Measurements from ENCODE around the gene XPO5.
"Not testable (repeated sequence)": the region's sequence is repeated elsewhere in the genome, so short reads cannot be mapped to it uniquely, and the experiment has no call there.

DNA sequence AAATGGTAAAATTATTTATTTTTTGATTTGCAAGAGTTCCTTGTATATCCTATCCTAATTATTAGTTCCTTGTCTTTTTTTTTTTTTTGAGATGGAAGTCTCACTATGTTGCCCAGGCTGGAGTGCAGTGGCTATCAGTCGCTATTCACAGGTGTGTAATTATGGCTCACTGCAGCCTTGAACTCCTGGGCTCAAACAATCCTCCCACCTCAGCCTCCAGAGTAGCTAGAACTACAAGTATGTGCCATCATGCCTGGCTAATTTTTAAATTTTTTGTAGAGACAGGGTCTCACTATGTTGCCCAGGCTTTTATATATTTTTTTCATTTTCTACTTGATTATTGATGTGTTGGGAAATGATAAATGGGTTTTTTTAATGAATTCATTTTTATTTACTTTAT, 13.7 kb upstream of the XPO5 start:
- TF ChIP-seq, protein P1, sequence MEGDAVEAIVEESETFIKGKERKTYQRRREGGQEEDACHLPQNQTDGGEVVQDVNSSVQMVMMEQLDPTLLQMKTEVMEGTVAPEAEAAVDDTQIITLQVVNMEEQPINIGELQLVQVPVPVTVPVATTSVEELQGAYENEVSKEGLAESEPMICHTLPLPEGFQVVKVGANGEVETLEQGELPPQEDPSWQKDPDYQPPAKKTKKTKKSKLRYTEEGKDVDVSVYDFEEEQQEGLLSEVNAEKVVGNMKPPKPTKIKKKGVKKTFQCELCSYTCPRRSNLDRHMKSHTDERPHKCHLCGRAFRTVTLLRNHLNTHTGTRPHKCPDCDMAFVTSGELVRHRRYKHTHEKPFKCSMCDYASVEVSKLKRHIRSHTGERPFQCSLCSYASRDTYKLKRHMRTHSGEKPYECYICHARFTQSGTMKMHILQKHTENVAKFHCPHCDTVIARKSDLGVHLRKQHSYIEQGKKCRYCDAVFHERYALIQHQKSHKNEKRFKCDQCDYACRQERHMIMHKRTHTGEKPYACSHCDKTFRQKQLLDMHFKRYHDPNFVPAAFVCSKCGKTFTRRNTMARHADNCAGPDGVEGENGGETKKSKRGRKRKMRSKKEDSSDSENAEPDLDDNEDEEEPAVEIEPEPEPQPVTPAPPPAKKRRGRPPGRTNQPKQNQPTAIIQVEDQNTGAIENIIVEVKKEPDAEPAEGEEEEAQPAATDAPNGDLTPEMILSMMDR (IDR thresholded peaks at IDR 0.05 in 8 of 11, conservative IDR thresholded peaks at IDR 0.05 in 3 of 11) = not testable (repeated sequence)
- not testable (repeated sequence) for TF ChIP-seq POLR2AphosphoS5 (IDR thresholded peaks at IDR 0.05)
